PC-9 (cell line): ENCODE data around the gene MPST. TPM values are rescaled to one million over a fixed set of nuclear protein-coding genes. Genes with fewer than 3 reads are reported as not detected.

Source experiments
- BruUV-seq: library from RNA; stranded (reverse); fragments of 400-500 nt; replicated peaks from 2 replicates; lab custom pipeline; 2021; lab: Mats Ljungman, UMichigan
- CTCF ChIA-PET: fragments of 300-600 bp; sonication (Branson Sonifier 250); formaldehyde crosslinking; loops from one replicate; lab custom pipeline; 2022; ENCODE audit warnings: antibody characterized with exemption; lab: Charles Lee
- POLR2A ChIA-PET: fragments of 300-600 bp; sonication (Branson Sonifier 250); formaldehyde crosslinking; loops from one replicate; lab custom pipeline; 2022; ENCODE audit warnings: antibody characterized with exemption; ENCODE audit not compliant: unreplicated experiment; lab: Charles Lee
- DNase-seq, 2 experiments: peaks; one replicate each; pipeline versions ENCODE4 v3.0.0 to v3.0.0-alpha.2; 2015 to 2022; ENCODE audit warnings: mixed read lengths in 1 of 2
- H2AFZ ChIP-seq: fragments of 200-600 bp; sonication (generic); 2 replicates; pipeline ENCODE4 v1.8.1; 2017; ENCODE audit warnings: antibody characterized with exemption
- H3F3A ChIP-seq: fragments of 200-600 bp; sonication (generic); 2 replicates; pipeline ENCODE4 v1.8.1; 2017; ENCODE audit warnings: antibody characterized with exemption, mild to moderate bottlenecking, low read depth; ENCODE audit not compliant: insufficient read depth
- H3K27ac ChIP-seq: fragments of 200-600 bp; sonication (generic); 2 replicates; pipeline ENCODE4 v1.6.1; 2016; ENCODE audit warnings: mixed run types
- H3K27me3 ChIP-seq: fragments of 200-600 bp; sonication (generic); 2 replicates; pipeline ENCODE4 v1.6.1; 2016; ENCODE audit warnings: low read depth, mixed run types; ENCODE audit not compliant: insufficient read depth
- H3K36me3 ChIP-seq: fragments of 200-600 bp; sonication (generic); 2 replicates; pipeline ENCODE4 v1.6.1; 2016; ENCODE audit warnings: low read depth, mixed run types
- H3K4me1 ChIP-seq: fragments of 200-600 bp; sonication (generic); replicated peaks from 2 replicates; pipeline ENCODE4 v1.6.1; 2016; ENCODE audit warnings: mixed run types; ENCODE audit not compliant: insufficient read depth
- H3K4me2 ChIP-seq: fragments of 200-600 bp; sonication (generic); 2 replicates; pipeline ENCODE4 v1.6.1; 2017; ENCODE audit warnings: mixed run types
- H3K4me3 ChIP-seq: fragments of 200-600 bp; sonication (generic); 2 replicates; pipeline ENCODE4 v1.6.1; 2016; ENCODE audit warnings: mixed run types
- H3K79me2 ChIP-seq: fragments of 200-600 bp; sonication (generic); 2 replicates; pipeline ENCODE4 v1.6.1; 2017; ENCODE audit warnings: low read depth, mixed run types
- H3K9me2 ChIP-seq: fragments of 200-600 bp; sonication (generic); 2 replicates; pipeline ENCODE4 v1.8.1; 2017; ENCODE audit warnings: mild to moderate bottlenecking; ENCODE audit not compliant: insufficient read depth
- H3K9me3 ChIP-seq: fragments of 200-600 bp; sonication (generic); 2 replicates; pipeline ENCODE4 v1.8.1; 2016; ENCODE audit warnings: low read depth; ENCODE audit not compliant: insufficient read depth
- H4K20me1 ChIP-seq: fragments of 200-600 bp; sonication (generic); 2 replicates; pipeline ENCODE4 v1.8.1; 2017; ENCODE audit not compliant: insufficient read depth
- CTCF ChIP-seq: fragments of 200-600 bp; sonication (generic); conservative IDR thresholded peaks from 2 replicates; pipeline ENCODE4 v1.6.1; 2017; ENCODE audit warnings: mixed run types, antibody characterized with exemption, mild to moderate bottlenecking, moderate library complexity
- EZH2 ChIP-seq: fragments of 200-600 bp; sonication (generic); IDR thresholded peaks from 2 replicates; pipeline ENCODE4 v1.8.0; 2017; ENCODE audit warnings: antibody characterized with exemption, low read depth
- intact Hi-C: fragments of 100-400 bp; cut with micrococcal nuclease; formaldehyde crosslinking; loops from one replicate; pipeline ENCODE4 v1.10.0; 2022; ENCODE audit not compliant: unreplicated experiment
- total RNA-seq: library from RNA; stranded (reverse); gene quantifications from 2 replicates; pipeline ENCODE4 v1.2.3, GENCODE V29; 2021

MPST gene
- total RNA-seq, 1 experiment from 2014 or later, result 75.9 TPM

- H4K20me1 ChIP-seq, result no peaks in the 10 kb centered on the region
- no peaks in the 10 kb centered on the region for H3K9me2 ChIP-seq
- TF ChIP-seq EZH2 (no peak), CTCF (no peak)
- intact Hi-C loops, result loop anchor here (1.0 kb wide), 1 partner anchor 47 kb away; no protein-coding TSS in a partner anchor
- H3K79me2 ChIP-seq, result no peaks in the 10 kb centered on the region
- H2AFZ ChIP-seq, result no peak overlapping the region
- no peaks in the 10 kb centered on the region for H3K36me3 ChIP-seq
- BruUV-seq, result TSS peak; percentile 37
- H3K9me3 ChIP-seq, result no peaks in the 10 kb centered on the region
- ChIA-PET CTCF (no interaction called here), POLR2A (interaction anchor here (0.6 kb wide), 2 partner anchors 47 to 393 kb away, joined by 3 to 6 read pairs; no protein-coding TSS in a partner anchor)
- peaks cover 7% of the 10 kb centered on the region; the same call in 1 of the 2 replicates for H3K4me1 ChIP-seq
- peak overlapping the region; percentile 87 for H3K4me3 ChIP-seq
- no peak overlapping the region for H3K27ac ChIP-seq
- no peaks in the 10 kb centered on the region for H3F3A ChIP-seq
- H3K27me3 ChIP-seq, result no peaks in the 10 kb centered on the region
- peak overlapping the region; percentile 88 for H3K4me2 ChIP-seq
- DNase-seq, result no peak
These were observed 33.1 kb downstream of the MPST start for GRCh38 chr22:37052386-37053309.

- no peak for TF ChIP-seq EZH2
- no peak for TF ChIP-seq CTCF
- Histone ChIP-seq H3K4me3 (no peak overlapping the region), H3K79me2 (no peaks in the 10 kb centered on the region), H3F3A (no peaks in the 10 kb centered on the region), H3K36me3 (no peaks in the 10 kb centered on the region), H3K27ac (no peak overlapping the region), H3K9me3 (no peaks in the 10 kb centered on the region), H3K9me2 (no peaks in the 10 kb centered on the region), H2AFZ (no peak overlapping the region), H3K27me3 (no peaks in the 10 kb centered on the region), H3K4me2 (no peak overlapping the region), H4K20me1 (no peaks in the 10 kb centered on the region), H3K4me1 (peaks cover 7% of the 10 kb centered on the region; the same call in 1 of the 2 replicates)
- CTCF ChIA-PET, result no interaction called here
- intact Hi-C loops, result no loop called here
- POLR2A ChIA-PET, result interaction anchor here (0.7 kb wide), 1 partner anchor 193 kb away, joined by 4 read pairs; no protein-coding TSS in a partner anchor
- no peak for DNase-seq
- BruUV-seq, result no TSS peak
These were observed 33.9 kb downstream of the MPST start for GRCh38 chr22:37053310-37054055.

- POLR2A ChIA-PET, result interaction anchor here (0.5 to 0.7 kb wide), 2 partner anchors 191 to 194 kb away, joined by 3 to 4 read pairs; no protein-coding TSS in a partner anchor
- Histone ChIP-seq H3K79me2 (no peaks in the 10 kb centered on the region), H3F3A (no peaks in the 10 kb centered on the region), H2AFZ (no peak overlapping the region), H3K36me3 (no peaks in the 10 kb centered on the region), H3K4me2 (no peak overlapping the region), H3K9me3 (no peaks in the 10 kb centered on the region), H3K27me3 (no peaks in the 10 kb centered on the region), H4K20me1 (no peaks in the 10 kb centered on the region), H3K27ac (no peak overlapping the region), H3K9me2 (no peaks in the 10 kb centered on the region), H3K4me3 (no peak overlapping the region), H3K4me1 (peaks cover 7% of the 10 kb centered on the region; the same call in 1 of the 2 replicates)
- BruUV-seq, result no TSS peak
- TF ChIP-seq EZH2 (no peak), CTCF (no peak)
- no peak for DNase-seq
- intact Hi-C loops, result no loop called here
- CTCF ChIA-PET, result interaction anchor here (0.6 kb wide), 1 partner anchor 43 kb away, joined by 3 read pairs; no protein-coding TSS in a partner anchor
These were observed 34.5 kb downstream of the MPST start for GRCh38 chr22:37054056-37054395.
